T-helper 1 cell (primary cell): ENCODE data around the gene HSD17B11.
"Not testable (repeated sequence)": the region's sequence is repeated elsewhere in the genome, so short reads cannot be mapped to it uniquely, and the experiment has no call there.

ENCODE experiments used
- DNase-seq, 5 donors: peaks; one replicate each; pipeline ENCODE4 v3.0.0-alpha.2; 2012 to 2020

The HSD17B11 gene

DNA sequence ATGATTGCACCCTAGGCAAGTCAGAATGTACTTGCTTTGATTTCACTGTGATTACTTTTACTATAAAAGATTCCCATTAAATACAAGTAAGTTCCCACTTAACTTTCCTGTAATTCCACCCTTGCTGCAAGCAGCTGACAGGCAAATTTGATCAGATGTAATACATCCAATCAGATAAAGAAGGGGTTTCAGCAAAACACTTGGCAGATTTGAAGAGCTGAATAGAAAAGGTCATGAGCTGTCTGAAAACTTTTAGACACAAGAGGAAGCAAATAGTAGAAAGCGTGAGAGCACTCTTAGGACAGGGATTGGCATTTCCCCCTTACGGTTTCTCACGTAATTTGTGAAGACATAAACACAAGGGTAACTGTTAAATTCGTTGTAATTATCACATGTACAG lies 91.1 kb downstream of the HSD17B11 start:
- no peak for DNase-seq

DNA sequence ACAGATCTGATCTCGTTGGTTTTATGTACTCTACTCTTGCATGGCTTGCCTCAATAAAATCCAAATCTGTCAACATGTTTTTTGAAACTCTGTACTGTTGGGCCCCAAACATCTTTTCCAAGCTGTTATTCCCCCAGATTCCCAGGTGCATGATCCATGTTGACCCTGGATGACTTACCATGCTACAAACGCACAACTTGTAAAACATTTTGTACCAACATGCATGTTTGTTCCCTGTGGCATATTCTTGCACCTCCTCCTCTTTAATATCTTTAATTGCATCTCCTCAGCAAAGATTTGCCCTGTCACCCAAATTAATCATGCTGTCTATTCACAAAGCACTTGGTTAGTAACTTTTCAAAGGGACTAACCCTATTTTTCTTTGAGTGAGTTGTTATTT lies 92.6 kb downstream of the HSD17B11 start:
- no peak for DNase-seq

DNA sequence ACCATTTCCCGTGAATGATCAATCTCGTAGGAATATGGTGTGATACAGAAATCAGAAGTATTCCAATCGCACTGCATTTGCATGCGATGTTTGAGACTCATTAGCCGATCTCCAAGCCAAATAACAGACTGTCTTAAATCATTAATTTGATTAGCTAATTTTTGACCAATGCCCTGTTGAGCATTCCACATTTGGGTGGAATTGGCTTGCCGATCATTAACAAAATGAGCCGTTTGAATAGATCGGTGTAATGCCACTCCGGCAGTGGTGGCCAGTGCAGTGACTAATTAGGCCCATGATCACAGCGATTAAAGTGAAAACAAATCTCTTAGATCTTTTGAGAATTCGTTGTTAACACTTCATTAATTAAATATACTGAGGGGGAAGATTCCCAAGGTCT lies 96.1 kb downstream of the HSD17B11 start:
- DNase-seq = not testable (repeated sequence)

DNA sequence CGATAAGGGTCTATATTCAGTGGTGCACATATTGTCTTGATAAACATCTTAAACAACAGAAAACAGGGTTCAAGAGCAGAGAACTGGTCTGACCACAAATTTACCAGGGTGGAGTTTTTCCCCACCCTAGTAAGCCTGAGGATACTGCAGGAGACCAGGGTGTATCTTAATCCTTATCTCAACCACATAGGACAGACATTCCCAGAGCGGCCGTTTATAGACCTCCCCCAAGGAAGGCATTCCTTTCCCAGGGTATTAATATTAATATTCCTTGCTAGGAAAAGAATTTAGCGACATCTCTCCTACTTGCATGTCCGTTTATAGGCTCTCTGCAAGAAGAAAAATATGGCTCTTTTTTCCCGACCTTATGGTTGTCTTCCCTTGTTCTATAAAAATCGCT lies 97.1 kb downstream of the HSD17B11 start:
- DNase-seq = not testable (repeated sequence)

GRCh38 chr4:87286970-87287369 lies 104.0 kb downstream of the HSD17B11 start:
- DNase-seq = no peak
